ENCODE data around the gene IKBKG.
"Not testable (repeated sequence)": the region's sequence is repeated elsewhere in the genome, so short reads cannot be mapped to it uniquely, and the experiment has no call there.

- TF ChIP-seq, protein P1, sequence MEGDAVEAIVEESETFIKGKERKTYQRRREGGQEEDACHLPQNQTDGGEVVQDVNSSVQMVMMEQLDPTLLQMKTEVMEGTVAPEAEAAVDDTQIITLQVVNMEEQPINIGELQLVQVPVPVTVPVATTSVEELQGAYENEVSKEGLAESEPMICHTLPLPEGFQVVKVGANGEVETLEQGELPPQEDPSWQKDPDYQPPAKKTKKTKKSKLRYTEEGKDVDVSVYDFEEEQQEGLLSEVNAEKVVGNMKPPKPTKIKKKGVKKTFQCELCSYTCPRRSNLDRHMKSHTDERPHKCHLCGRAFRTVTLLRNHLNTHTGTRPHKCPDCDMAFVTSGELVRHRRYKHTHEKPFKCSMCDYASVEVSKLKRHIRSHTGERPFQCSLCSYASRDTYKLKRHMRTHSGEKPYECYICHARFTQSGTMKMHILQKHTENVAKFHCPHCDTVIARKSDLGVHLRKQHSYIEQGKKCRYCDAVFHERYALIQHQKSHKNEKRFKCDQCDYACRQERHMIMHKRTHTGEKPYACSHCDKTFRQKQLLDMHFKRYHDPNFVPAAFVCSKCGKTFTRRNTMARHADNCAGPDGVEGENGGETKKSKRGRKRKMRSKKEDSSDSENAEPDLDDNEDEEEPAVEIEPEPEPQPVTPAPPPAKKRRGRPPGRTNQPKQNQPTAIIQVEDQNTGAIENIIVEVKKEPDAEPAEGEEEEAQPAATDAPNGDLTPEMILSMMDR (conservative IDR thresholded peaks at IDR 0.05; ENCODE audit: low read depth, low read length): not testable (repeated sequence)
- not testable (repeated sequence) for TF ChIP-seq CEBPB (IDR thresholded peaks at IDR 0.05; ENCODE audit: low read depth, low read length); ELK1 (IDR thresholded peaks at IDR 0.05; ENCODE audit: borderline replicate concordance, low read depth, low read length); POLR2A (IDR thresholded peaks at IDR 0.05; ENCODE audit: low read depth, low read length); NFE2L2 (IDR thresholded peaks at IDR 0.05; ENCODE audit: low read depth, low read length); SMC3 (IDR thresholded peaks at IDR 0.05; ENCODE audit: low read depth, low read length); RAD21 (IDR thresholded peaks at IDR 0.05; ENCODE audit: low read length); MAZ (IDR thresholded peaks at IDR 0.05; ENCODE audit: borderline replicate concordance, low read depth, low read length); CHD1 (IDR thresholded peaks at IDR 0.05; ENCODE audit: low read depth, low read length); RFX5 (IDR thresholded peaks at IDR 0.05; ENCODE audit: low read depth, low read length)
- TF ChIP-seq, protein P2, sequence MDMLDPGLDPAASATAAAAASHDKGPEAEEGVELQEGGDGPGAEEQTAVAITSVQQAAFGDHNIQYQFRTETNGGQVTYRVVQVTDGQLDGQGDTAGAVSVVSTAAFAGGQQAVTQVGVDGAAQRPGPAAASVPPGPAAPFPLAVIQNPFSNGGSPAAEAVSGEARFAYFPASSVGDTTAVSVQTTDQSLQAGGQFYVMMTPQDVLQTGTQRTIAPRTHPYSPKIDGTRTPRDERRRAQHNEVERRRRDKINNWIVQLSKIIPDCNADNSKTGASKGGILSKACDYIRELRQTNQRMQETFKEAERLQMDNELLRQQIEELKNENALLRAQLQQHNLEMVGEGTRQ (IDR thresholded peaks at IDR 0.05; ENCODE audit: low read depth, low read length): not testable (repeated sequence)
Observed at GRCh38 chrX:154584585-154585183, 37.3 kb downstream of the IKBKG start, which contains the start of gene CTAG1A.
